NT2/D1 (cell line): Measurements from ENCODE around the gene GJB5.

Source experiments
- SUZ12 ChIP-seq: IDR thresholded peaks from 2 replicates; pipeline ENCODE4 v1.6.1; 2011; ENCODE audit not compliant: insufficient read length, insufficient read depth; ENCODE audit errors: extremely low read depth
- YY1 ChIP-seq: IDR thresholded peaks from 2 replicates; pipeline ENCODE4 v1.6.1; 2011; ENCODE audit not compliant: insufficient read length, insufficient read depth
- ZNF274 ChIP-seq: IDR thresholded peaks from 2 replicates; pipeline ENCODE4 v1.6.1; 2011; ENCODE audit warnings: mild to moderate bottlenecking, low read depth, low read length

DNA sequence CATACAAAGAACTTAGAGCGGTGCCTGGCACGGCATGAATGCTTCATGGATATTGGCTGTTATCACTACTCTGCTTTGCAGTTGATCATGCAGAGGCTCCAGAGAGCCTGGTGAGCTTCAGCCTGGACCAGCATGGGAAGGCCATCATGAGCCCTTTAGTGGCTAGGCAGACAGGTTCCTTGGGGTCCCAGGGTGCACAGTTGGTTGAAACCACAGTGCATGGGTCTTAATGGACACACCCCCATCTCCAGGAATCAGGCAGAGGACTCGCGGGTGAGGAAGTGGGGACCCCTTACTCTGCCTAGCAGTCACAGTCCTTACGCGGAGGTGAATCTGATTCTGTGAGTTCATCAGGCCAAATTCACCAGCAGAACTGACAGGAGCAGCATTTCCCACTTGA lies 1.1 kb downstream of the GJB5 start:
- TF ChIP-seq ZNF274 = no peak
- TF ChIP-seq YY1 = no peak
- TF ChIP-seq SUZ12 = no peak
